ENCODE data around the gene CAMK2A. TPM values are rescaled to one million over a fixed set of nuclear protein-coding genes. Genes with fewer than 3 reads are reported as not detected.

The CAMK2A gene
- polyA plus RNA-seq, 1 of the 3 experiments (the other 2 are of a cell fraction), result 0.10 TPM

DNA sequence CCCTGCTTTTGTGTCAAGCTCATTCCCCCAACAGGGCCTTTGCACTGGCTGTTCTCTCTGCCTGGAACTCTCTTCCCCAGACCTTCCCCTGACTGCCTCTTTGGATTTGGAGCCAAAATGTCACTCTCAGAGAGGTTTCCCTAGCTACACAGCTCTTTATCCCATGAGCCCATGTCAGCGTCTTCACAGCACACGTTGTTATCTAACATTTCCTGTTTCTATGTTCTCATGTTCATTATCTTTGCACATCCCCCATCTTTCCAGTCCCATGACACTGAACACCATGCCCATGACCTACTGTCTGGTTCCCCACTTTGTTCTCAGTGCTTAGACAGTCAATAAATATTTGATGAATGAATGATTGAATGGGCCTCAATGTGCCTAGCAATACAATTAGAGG is 39.5 kb upstream of the CAMK2A start:
- H3K27ac ChIP-seq (ENCODE audit: low read depth in 2 of 2, low read length in 1 of 2), result no peak overlapping the region
- no peaks in the 10 kb centered on the region for H3K36me3 ChIP-seq (replicated peaks in 1 of 2; ENCODE audit: control insufficient read depth in 1 of 2, insufficient read depth in 2 of 2, low read length in 1 of 2)
- no peaks in the 10 kb centered on the region for H3K79me2 ChIP-seq (ENCODE audit: insufficient read depth)
- no peak overlapping the region for H2AFZ ChIP-seq (ENCODE audit: low read depth)
- no peak for DNase-seq
- no peaks in the 10 kb centered on the region for H3K9me2 ChIP-seq
- CTCF ChIA-PET, result interaction anchor here (5.5 kb wide), 1 partner anchor 21 kb away, joined by 27 read pairs; no protein-coding TSS in a partner anchor
- no peaks in the 10 kb centered on the region for H3K27me3 ChIP-seq (ENCODE audit: insufficient read depth)
- POLR2A ChIA-PET, result no interaction called here
- H3K4me1 ChIP-seq (ENCODE audit: control insufficient read depth in 1 of 2, insufficient read depth in 2 of 2, low read depth in 1 of 2, low read length in 1 of 2), result peaks cover 0 to 4% of the 10 kb centered on the region in 2 experiments; a peak in 1 of 4 replicates
- no peak overlapping the region for H3K4me3 ChIP-seq (ENCODE audit: low read depth in 2 of 2, low read length in 1 of 2)
- no peak overlapping the region for H3K4me2 ChIP-seq
- no peak for TF ChIP-seq YY1 (IDR thresholded peaks at IDR 0.05; ENCODE audit: low read depth)
- no peak for TF ChIP-seq GABPA (IDR thresholded peaks at IDR 0.05; ENCODE audit: low read depth)
- TF ChIP-seq, protein P1, sequence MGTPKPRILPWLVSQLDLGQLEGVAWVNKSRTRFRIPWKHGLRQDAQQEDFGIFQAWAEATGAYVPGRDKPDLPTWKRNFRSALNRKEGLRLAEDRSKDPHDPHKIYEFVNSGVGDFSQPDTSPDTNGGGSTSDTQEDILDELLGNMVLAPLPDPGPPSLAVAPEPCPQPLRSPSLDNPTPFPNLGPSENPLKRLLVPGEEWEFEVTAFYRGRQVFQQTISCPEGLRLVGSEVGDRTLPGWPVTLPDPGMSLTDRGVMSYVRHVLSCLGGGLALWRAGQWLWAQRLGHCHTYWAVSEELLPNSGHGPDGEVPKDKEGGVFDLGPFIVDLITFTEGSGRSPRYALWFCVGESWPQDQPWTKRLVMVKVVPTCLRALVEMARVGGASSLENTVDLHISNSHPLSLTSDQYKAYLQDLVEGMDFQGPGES (IDR thresholded peaks at IDR 0.05; ENCODE audit: low read depth, low read length), result no peak
- H3K9me3 ChIP-seq, result no peaks in the 10 kb centered on the region
- no peaks in the 10 kb centered on the region for H3F3A ChIP-seq (replicated peaks; ENCODE audit: insufficient read depth)
- H3K9ac ChIP-seq, result no peak overlapping the region
- 75% methylated on average over 2 of the region's 2 CpGs for WGBS (ENCODE audit: low lambda C conversion rate)
- no peaks in the 10 kb centered on the region for H4K20me1 ChIP-seq (ENCODE audit: insufficient read depth)

DNA sequence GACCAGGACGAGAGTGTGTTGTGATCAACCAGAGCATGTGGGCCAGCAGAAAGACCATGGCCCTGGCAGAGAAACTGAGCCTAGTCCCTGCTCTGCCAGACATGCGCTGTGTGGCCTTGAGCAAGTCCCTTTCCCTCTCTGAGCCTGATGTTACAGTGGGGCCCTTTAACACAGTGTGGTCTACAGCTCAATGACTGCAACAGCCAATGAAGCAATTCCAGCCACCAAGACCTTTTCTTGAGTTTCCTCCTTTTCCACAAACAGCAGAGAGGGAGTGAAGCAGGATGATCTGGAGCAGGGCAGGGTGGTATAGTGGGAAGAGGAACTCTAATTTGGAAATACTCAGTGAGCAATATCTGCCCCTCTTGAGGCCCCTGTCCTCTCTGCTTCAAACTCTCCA is 38.9 kb upstream of the CAMK2A start:
- POLR2A ChIA-PET, result no interaction called here
- H3K4me2 ChIP-seq, result no peak overlapping the region
- WGBS (ENCODE audit: low lambda C conversion rate), result 90% methylated on average over 2 of the region's 2 CpGs

More for the DNA sequence above, 38.9 kb upstream of the CAMK2A start:
- Histone ChIP-seq H3K36me3 (replicated peaks in 1 of 2; ENCODE audit: control insufficient read depth in 1 of 2, insufficient read depth in 2 of 2, low read length in 1 of 2) (no peaks in the 10 kb centered on the region), H3K4me1 (ENCODE audit: control insufficient read depth in 1 of 2, insufficient read depth in 2 of 2, low read depth in 1 of 2, low read length in 1 of 2) (peaks cover 0 to 3% of the 10 kb centered on the region in 2 experiments; a peak in 1 of 4 replicates), H3K79me2 (ENCODE audit: insufficient read depth) (no peaks in the 10 kb centered on the region), H3K9ac (no peak overlapping the region), H3K9me2 (no peaks in the 10 kb centered on the region), H4K20me1 (ENCODE audit: insufficient read depth) (no peaks in the 10 kb centered on the region), H3K27me3 (ENCODE audit: insufficient read depth) (no peaks in the 10 kb centered on the region), H3K9me3 (no peaks in the 10 kb centered on the region), H3K27ac (ENCODE audit: low read depth in 2 of 2, low read length in 1 of 2) (no peak overlapping the region), H3K4me3 (ENCODE audit: low read depth in 2 of 2, low read length in 1 of 2) (no peak overlapping the region), H3F3A (replicated peaks; ENCODE audit: insufficient read depth) (no peaks in the 10 kb centered on the region), H2AFZ (ENCODE audit: low read depth) (no peak overlapping the region)
- CTCF ChIA-PET, result interaction anchor here (0.6 to 5.5 kb wide), 2 partner anchors 22 to 58 kb away, joined by 3 to 27 read pairs; no protein-coding TSS in a partner anchor
- TF ChIP-seq TCF12 (IDR thresholded peaks at IDR 0.05) (no peak), EZH2phosphoT487 (IDR thresholded peaks at IDR 0.05; ENCODE audit: borderline replicate concordance, low read depth) (no peak), NFIC (IDR thresholded peaks at IDR 0.05; ENCODE audit: borderline replicate concordance) (no peak), RAD21 (IDR thresholded peaks at IDR 0.05; ENCODE audit: low read length) (no peak), TAF1 (IDR thresholded peaks at IDR 0.05; ENCODE audit: borderline replicate concordance, low read depth, low read length) (no peak), TEAD4 (IDR thresholded peaks at IDR 0.05; ENCODE audit: borderline replicate concordance, insufficient read depth) (no peak), FOSL2 (IDR thresholded peaks at IDR 0.05; ENCODE audit: borderline replicate concordance, low read depth) (no peak), POLR2AphosphoS5 (IDR thresholded peaks at IDR 0.05; ENCODE audit: low read depth, low read length) (no peak), ELF1 (IDR thresholded peaks at IDR 0.05) (no peak), EP300 (IDR thresholded peaks at IDR 0.05; ENCODE audit: borderline replicate concordance in 1 of 2, low read depth in 1 of 2, low read length in 1 of 2) (no peak), FOXM1 (IDR thresholded peaks at IDR 0.05; ENCODE audit: low read depth) (no peak), NRF1 (IDR thresholded peaks at IDR 0.05; ENCODE audit: low read depth, low read length) (no peak), GABPA (IDR thresholded peaks at IDR 0.05; ENCODE audit: low read depth) (no peak)
- TF ChIP-seq, protein P2, sequence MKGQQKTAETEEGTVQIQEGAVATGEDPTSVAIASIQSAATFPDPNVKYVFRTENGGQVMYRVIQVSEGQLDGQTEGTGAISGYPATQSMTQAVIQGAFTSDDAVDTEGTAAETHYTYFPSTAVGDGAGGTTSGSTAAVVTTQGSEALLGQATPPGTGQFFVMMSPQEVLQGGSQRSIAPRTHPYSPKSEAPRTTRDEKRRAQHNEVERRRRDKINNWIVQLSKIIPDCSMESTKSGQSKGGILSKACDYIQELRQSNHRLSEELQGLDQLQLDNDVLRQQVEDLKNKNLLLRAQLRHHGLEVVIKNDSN (IDR thresholded peaks at IDR 0.05; ENCODE audit: borderline replicate concordance, low read depth), result no peak
- TF ChIP-seq, protein P1 (IDR thresholded peaks at IDR 0.05; ENCODE audit: low read depth, low read length), result no peak
- TF ChIP-seq, protein P3, sequence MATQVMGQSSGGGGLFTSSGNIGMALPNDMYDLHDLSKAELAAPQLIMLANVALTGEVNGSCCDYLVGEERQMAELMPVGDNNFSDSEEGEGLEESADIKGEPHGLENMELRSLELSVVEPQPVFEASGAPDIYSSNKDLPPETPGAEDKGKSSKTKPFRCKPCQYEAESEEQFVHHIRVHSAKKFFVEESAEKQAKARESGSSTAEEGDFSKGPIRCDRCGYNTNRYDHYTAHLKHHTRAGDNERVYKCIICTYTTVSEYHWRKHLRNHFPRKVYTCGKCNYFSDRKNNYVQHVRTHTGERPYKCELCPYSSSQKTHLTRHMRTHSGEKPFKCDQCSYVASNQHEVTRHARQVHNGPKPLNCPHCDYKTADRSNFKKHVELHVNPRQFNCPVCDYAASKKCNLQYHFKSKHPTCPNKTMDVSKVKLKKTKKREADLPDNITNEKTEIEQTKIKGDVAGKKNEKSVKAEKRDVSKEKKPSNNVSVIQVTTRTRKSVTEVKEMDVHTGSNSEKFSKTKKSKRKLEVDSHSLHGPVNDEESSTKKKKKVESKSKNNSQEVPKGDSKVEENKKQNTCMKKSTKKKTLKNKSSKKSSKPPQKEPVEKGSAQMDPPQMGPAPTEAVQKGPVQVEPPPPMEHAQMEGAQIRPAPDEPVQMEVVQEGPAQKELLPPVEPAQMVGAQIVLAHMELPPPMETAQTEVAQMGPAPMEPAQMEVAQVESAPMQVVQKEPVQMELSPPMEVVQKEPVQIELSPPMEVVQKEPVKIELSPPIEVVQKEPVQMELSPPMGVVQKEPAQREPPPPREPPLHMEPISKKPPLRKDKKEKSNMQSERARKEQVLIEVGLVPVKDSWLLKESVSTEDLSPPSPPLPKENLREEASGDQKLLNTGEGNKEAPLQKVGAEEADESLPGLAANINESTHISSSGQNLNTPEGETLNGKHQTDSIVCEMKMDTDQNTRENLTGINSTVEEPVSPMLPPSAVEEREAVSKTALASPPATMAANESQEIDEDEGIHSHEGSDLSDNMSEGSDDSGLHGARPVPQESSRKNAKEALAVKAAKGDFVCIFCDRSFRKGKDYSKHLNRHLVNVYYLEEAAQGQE (IDR thresholded peaks at IDR 0.05; ENCODE audit: low read depth, low read length), result no peak
- TF ChIP-seq, protein P4, sequence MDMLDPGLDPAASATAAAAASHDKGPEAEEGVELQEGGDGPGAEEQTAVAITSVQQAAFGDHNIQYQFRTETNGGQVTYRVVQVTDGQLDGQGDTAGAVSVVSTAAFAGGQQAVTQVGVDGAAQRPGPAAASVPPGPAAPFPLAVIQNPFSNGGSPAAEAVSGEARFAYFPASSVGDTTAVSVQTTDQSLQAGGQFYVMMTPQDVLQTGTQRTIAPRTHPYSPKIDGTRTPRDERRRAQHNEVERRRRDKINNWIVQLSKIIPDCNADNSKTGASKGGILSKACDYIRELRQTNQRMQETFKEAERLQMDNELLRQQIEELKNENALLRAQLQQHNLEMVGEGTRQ (IDR thresholded peaks at IDR 0.05; ENCODE audit: borderline replicate concordance, low read depth, low read length), result no peak
- no peak for DNase-seq
